Measurements from ENCODE around the gene SLC10A1.

Gene SLC10A1

GRCh38 chr14:69727860-69728259, 69.2 kb downstream of the SLC10A1 start:
- H3K4me3 Mint-ChIP-seq = no peak overlapping the region
- no peak overlapping the region for H3K27ac Mint-ChIP-seq
- H3K9me3 Mint-ChIP-seq (ENCODE audit: low read depth) = no peaks in the 10 kb centered on the region
- no peaks in the 10 kb centered on the region for H3K27me3 Mint-ChIP-seq
- no peaks in the 10 kb centered on the region for H3K36me3 Mint-ChIP-seq
- peaks cover 2% of the 10 kb centered on the region for H3K4me1 Mint-ChIP-seq (ENCODE audit: low read depth)

DNA sequence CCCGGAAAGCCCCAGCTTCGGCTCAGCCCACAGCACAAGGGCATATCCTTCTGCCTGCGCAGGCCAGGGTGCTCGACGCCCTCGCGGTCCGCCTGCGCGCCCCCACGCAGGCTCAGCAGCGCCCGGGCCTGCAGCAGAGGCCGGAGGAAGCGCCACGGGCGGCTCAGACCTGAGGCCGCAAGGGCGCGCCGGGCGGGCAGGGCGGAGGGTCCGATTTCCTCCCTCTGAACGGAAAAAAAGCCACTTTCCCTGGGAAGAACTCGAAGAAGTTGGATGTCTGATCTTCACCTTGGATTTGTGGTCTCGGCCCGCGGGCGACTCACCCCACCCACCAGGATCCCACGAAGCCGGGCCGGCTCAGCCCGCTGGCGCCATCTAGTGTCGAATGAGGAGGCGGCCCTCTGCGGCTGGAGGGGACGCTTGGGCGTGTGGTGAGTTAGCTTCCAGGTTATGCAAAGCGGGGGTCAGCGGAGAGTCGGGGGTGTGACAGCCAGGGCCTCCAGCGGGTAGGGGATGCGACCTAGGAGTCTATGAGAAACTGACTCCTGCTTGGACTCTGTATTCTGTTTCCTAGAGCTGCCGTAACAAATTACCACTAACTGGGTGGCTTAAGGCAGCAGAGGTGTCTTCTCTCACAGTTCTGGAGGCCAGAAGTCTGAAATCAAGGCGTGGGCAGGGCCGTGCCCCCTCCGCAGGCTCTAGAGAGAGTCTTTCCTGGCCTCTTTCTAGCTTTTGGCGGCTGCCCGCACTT, 70.1 kb downstream of the SLC10A1 start:
- Mint-ChIP-seq H3K4me1 (ENCODE audit: low read depth) (peaks cover 2% of the 10 kb centered on the region), H3K27me3 (no peaks in the 10 kb centered on the region), H3K4me3 (peak overlapping the region; percentile 72), H3K27ac (no peak overlapping the region), H3K36me3 (no peaks in the 10 kb centered on the region), H3K9me3 (ENCODE audit: low read depth) (no peaks in the 10 kb centered on the region)

All from activated naive CD8-positive, alpha-beta T cell (primary cell).